Activated T-cell treated with anti-CD3 and anti-CD28 coated beads, Interleukin-2, amount 50 U/mL, for 72 hours (primary cell): ENCODE measurements around the gene M6PR. TPM values are rescaled to one million over a fixed set of nuclear protein-coding genes. Genes with fewer than 3 reads are reported as not detected.
"Not testable (repeated sequence)": the region's sequence is repeated elsewhere in the genome, so short reads cannot be mapped to it uniquely, and the experiment has no call there.

Experiments used
- ATAC-seq, 2 donors: fragments of 150-1000 bp; cut with Tn5 transposase; replicated peaks in 1 of 2; 2 replicates each; pipeline ENCODE4 v1.10.0; 2021; ENCODE audit warnings: moderate library complexity in 2 of 2, mild to moderate bottlenecking in 1 of 2
- DNase-seq, 2 donors: peaks; one replicate each; pipeline ENCODE4 v3.0.0; 2021 to 2022; ENCODE audit warnings: mixed read lengths in 1 of 2
- H3K27ac Mint-ChIP-seq: one replicate; pipeline ENCODE4 v1.8.0; 2022; ENCODE audit warnings: mild to moderate bottlenecking, moderate library complexity, mixed read lengths
- H3K27me3 Mint-ChIP-seq: one replicate; pipeline ENCODE4 v1.8.0; 2022; ENCODE audit warnings: low read depth, mixed read lengths
- H3K36me3 Mint-ChIP-seq, 2 donors: one replicate each; pipeline ENCODE4 v1.8.0; 2022; ENCODE audit warnings: mixed read lengths in 2 of 2, mild to moderate bottlenecking in 1 of 2; ENCODE audit not compliant: insufficient read depth in 2 of 2
- H3K4me1 Mint-ChIP-seq: one replicate; pipeline ENCODE4 v1.8.0; 2022; ENCODE audit warnings: low read depth, mixed read lengths
- H3K4me3 Mint-ChIP-seq, 2 donors: one replicate each; pipeline ENCODE4 v1.8.0; 2022; ENCODE audit warnings: mild to moderate bottlenecking in 2 of 2, mixed read lengths in 2 of 2, moderate library complexity in 2 of 2
- H3K9me3 Mint-ChIP-seq, 2 donors: one replicate each; pipeline ENCODE4 v1.8.0; 2022; ENCODE audit warnings: mixed read lengths in 2 of 2
- total RNA-seq, 2 donors: library from RNA; stranded (reverse); gene quantifications; one replicate each; pipeline ENCODE4 v1.2.3, GENCODE V29; 2022

The M6PR gene
- total RNA-seq, 2 donors from 2014 or later, result 149 to 153 TPM

DNA sequence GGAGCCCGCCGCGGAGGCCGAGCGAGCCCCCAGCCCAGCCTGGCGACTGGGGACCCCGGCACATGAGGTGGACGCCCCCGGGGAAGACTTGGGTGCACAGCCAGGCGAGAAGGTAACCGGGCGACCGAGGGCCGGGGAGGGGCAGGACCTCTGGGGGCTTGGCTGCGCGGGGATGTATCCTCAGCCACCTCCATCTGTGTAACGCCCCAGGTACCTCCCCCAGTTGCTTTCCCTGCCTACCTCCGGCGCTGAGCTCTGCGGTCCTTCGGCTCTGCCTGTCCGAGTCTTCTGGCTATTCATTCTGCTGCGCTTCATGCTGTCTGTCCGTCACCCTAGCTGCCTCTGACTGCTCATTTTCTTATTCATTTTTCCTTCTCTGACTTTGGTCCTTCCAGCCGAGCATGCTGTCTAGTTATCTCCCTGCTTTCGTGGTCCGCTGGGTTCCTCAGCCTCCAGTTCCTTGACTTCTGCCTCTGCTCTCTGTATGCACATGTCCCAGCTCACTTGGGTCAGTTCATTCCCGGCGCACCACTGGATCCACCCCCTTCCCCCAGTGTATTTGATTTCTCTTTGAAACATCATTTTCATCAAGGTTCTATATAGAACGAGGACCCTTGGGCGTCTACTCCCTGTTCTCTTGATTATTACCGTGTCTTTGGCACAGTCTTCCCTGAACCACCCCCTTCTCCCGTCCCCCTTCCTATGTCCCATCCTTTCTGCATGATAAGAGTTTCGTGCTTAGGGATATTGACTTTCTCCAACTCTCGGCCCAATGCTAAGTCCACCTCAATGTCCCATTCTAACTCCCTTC is 34.5 kb downstream of the M6PR start:
- H3K9me3 Mint-ChIP-seq, result no peaks in the 10 kb centered on the region
- ATAC-seq (peak; percentile 88 to 91), DNase-seq (peak; percentile 59 to 63)
- H3K27me3 Mint-ChIP-seq, result no peaks in the 10 kb centered on the region
- no peak overlapping the region for H3K27ac Mint-ChIP-seq
- no peak overlapping the region for H3K4me3 Mint-ChIP-seq
- peaks cover 2 to 3% of the 10 kb centered on the region in 2 donors for H3K36me3 Mint-ChIP-seq
- peaks cover 17% of the 10 kb centered on the region for H3K4me1 Mint-ChIP-seq

DNA sequence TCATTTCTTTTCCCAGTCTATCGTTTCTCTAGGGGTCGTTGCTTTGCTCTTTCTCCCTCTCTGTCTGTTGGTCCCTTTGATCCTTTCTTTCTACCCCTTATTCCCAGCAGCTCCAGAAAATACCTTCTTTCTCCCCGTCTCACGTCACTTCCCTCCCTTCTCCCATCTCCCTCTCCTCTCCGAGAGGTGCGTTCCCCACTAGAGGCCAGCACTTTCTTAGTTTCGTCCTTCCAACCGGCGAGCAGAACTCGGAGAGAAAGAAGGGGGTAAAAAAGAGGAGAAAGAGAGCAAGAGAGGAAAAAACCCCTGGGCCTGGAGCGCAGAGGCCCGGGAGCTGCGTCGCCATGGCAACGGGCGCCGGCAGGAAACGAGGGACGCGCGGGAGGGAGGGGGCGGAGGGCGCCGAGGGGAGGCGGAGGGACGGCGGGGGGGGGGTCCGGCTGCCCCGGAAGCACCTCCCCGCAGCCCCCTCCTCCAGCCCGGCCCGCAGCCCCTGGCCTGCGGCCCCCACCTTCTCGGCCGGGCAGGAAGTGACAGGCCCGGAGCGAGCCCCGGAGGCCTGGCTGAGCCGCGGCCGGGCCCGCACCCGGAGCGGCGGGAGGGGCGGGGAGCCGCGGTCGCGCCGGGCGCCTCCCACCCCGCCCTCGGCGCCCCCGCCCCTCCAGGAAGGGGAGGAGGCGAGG is 35.3 kb downstream of the M6PR start, which contains the start of gene PHC1:
PHC1 (plus strand) TSS at position 477 of the 683 bp plus-strand sequence. CDS start 3,169 bp downstream, outside the sequence.
- not testable (repeated sequence) for H3K36me3 Mint-ChIP-seq, H3K27me3 Mint-ChIP-seq, H3K9me3 Mint-ChIP-seq
- peaks cover 17% of the 10 kb centered on the region for H3K4me1 Mint-ChIP-seq
- peak within 1 kb of the TSS; percentile 89 to 93 for H3K4me3 Mint-ChIP-seq
- DNase-seq, result peak; percentile 67
- ATAC-seq, result peak; percentile 79 to 82
- H3K27ac Mint-ChIP-seq, result peak within 1 kb of the TSS; percentile 80

DNA sequence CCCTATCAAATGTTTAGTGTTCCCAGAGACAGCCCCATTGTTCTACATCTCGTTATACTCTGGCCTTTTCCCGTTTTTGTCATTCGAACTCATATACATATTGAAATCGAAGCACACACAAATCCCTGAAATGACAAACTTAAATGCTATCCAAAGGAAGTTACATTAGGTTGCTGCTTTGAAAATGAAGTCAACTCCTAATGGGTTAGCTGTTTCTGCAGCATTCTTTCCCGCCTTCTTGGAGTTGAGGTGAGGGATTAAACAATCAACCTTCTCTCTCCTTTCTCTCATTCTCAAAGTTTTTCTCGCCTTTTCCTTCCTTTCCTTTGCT is 35.8 kb downstream of the M6PR start:
- Mint-ChIP-seq H3K4me1 (peaks cover 17% of the 10 kb centered on the region), H3K36me3 (peaks cover 2 to 3% of the 10 kb centered on the region in 2 donors), H3K4me3 (peak overlapping the region; percentile 89 to 93), H3K9me3 (no peaks in the 10 kb centered on the region), H3K27me3 (no peaks in the 10 kb centered on the region), H3K27ac (peak overlapping the region; percentile 80)
- ATAC-seq, result no peak
- DNase-seq, result no peak

DNA sequence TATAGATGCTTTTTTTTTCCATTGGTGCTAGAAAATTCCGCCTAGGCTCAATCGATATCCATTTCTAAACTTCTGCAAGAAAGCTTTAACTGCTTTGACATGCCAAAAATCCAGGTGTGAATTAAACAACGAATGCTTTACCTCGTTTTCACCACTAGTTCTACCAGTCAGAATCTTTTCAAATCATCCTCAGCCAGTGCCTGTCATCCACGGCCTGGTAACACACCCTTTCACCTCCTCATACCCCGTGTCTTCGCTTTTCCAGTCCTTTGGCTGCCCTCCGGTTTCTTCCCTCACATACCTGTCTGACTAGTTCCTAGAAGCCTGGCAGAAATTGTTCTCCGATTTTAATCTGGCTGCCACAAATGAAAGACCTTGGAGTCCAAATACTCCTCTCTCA is 36.5 kb downstream of the M6PR start:
- ATAC-seq, result no peak
- peak overlapping the region; percentile 0 to 89 for H3K4me3 Mint-ChIP-seq

DNA sequence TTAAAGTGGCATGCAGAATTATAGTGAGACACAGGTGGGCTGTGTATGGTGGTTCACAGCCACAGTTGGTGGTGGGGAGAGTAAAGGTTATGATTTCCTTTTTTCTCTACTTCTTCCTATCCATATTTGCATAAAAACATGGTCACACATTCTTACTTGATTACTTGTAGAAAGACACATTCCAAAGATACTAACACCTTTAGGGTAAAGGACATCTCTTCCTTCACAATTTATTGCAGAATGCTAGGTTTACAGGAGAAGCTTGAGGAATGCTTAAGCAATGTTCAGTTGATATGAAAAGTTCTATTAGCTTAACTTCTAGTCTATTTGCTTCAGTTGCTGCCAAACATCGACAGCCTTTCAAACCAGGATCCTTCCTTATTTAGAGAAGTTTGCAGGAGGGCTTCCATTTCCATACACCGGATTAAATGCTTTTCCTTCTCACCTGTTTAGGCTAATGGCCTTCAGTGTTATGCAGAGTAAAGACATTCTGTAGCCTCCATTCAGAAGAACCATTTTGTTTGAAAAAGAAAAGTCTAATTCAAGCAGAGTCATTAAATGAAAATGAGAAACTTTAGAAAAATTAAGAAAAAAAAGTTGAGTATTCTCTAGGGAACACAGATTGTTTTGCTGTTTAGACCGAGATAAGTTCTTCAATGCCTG is 37.7 kb downstream of the M6PR start:
- H3K9me3 Mint-ChIP-seq, result no peaks in the 10 kb centered on the region
- no peak overlapping the region for H3K27ac Mint-ChIP-seq
- no peaks in the 10 kb centered on the region for H3K27me3 Mint-ChIP-seq
- H3K4me1 Mint-ChIP-seq, result peaks cover 17% of the 10 kb centered on the region
- H3K4me3 Mint-ChIP-seq, result no peak overlapping the region
- H3K36me3 Mint-ChIP-seq, result peaks cover 2 to 3% of the 10 kb centered on the region in 2 donors
- DNase-seq, result no peak
- ATAC-seq, result no peak

More for the DNA sequence above, 36.5 kb downstream of the M6PR start:
- Mint-ChIP-seq H3K27ac (peak overlapping the region; percentile 1), H3K36me3 (peaks cover 2 to 3% of the 10 kb centered on the region in 2 donors), H3K4me1 (peaks cover 17% of the 10 kb centered on the region), H3K9me3 (no peaks in the 10 kb centered on the region), H3K27me3 (no peaks in the 10 kb centered on the region)
- DNase-seq, result peak in 1 of 2 donors; percentile 8

DNA sequence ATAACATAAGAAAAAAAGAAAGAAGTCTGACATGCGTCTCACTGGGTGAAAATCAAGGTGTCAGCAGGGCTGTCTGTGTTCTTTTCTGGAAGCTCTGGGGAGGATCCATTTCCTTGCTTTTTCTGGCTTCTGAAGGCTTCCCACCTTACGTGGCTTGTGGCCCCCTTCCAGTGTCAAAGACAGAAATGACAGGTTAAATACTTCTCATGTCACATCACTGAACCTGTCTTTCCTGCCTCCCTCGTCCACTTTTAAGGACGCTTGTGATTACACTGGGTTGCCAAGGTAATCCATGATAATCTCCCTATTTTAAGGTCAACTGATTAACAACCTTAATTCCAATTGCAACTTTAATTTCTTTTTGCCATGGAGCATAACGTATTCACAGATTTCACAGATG is 39.7 kb downstream of the M6PR start:
- H3K4me1 Mint-ChIP-seq, result peaks cover 17% of the 10 kb centered on the region
- H3K36me3 Mint-ChIP-seq, result peaks cover 2 to 3% of the 10 kb centered on the region in 2 donors
- no peaks in the 10 kb centered on the region for H3K9me3 Mint-ChIP-seq
- no peak overlapping the region for H3K27ac Mint-ChIP-seq
- H3K27me3 Mint-ChIP-seq, result no peaks in the 10 kb centered on the region
- no peak overlapping the region for H3K4me3 Mint-ChIP-seq
- DNase-seq (no peak), ATAC-seq (no peak)

DNA sequence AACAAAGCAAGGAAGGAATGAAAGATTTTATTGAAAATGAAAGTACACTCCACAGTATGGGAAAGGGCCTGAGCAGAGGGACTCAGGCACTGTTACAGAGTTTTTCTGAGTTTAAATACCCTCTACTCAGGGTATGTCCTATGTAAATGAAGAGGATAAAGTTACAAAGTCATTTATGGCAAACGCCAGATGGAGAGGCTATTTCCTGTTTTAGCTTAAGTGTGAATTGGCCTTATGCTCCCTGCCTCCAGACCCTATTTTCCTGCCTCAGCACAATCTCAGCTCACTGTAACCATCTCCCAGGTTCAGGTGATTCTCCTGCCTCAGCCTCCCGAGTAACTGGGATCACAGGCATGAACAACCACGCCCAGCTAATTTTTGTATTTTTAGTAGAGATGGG is 41.9 kb downstream of the M6PR start:
- Mint-ChIP-seq H3K27ac (no peak overlapping the region), H3K36me3 (no peaks in the 10 kb centered on the region), H3K4me1 (no peaks in the 10 kb centered on the region), H3K9me3 (no peaks in the 10 kb centered on the region), H3K4me3 (no peak overlapping the region), H3K27me3 (no peaks in the 10 kb centered on the region)
- DNase-seq (no peak), ATAC-seq (no peak)

DNA sequence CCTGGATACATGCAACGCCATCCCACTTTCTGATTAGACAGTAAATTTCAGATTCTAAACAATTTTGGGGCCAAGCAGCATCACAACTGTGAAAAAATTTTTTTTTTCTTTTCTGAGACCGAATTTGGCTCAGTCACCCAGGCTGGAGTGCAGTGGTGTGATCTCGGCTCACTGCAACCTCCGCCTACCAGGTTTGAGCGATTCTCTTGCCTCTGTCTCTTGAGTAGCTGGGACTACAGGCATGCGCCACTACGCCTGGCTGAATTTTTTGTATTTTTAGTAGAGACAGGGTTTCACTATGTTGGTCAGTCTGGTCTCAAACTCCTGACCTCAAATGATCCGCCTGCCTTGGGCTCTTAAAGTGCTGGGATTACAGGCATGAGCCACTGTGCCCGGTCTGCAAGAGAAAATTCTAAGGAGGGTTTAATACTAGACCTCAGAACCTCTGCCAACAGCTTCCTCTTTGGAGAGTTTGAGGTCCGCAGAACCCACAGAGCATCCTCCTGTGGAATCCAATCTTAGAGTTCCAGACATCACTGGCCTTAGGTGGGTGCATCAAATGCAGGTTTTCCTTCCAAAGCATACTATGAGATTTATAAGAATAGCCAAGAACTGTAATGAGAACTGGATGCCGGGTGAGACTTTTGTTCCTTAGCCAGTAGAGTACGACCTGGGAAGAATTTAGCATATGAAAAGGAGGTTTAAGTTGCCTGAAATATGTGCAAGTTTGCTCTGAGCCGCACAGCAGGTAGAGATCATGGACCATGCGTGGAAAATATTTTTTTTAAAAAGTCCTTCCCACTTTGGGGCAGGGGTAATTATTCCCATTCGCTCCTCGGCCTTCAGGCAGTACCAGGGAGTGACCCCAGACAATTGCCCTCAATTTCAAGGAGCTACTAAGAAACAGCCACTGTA is 42.9 kb downstream of the M6PR start:
- Mint-ChIP-seq H3K36me3 (no peaks in the 10 kb centered on the region), H3K4me3 (no peak overlapping the region), H3K9me3 (no peaks in the 10 kb centered on the region), H3K27me3 (no peaks in the 10 kb centered on the region), H3K27ac (no peak overlapping the region), H3K4me1 (no peaks in the 10 kb centered on the region)
- ATAC-seq (no peak), DNase-seq (no peak)

DNA sequence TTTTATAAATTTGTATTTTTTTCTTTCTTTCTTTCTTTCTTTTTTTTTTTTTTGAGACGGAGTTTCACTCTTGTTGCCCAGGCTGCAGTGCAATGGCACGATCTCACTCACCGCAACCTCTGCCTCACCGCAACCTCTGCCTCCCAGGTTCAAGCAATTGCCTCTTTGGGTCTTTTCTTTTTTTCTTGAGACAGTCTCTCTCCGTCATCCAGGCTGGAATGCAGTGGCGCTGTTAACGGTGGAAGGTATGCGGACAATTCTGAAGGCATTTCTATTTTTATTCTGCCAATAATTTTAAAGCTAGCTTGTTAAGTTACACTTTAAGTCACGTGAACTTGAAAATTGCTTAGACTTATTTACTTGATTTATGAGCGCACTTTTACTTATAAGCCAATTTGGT is 43.9 kb downstream of the M6PR start:
- Mint-ChIP-seq H3K4me3 (no peak overlapping the region), H3K4me1 (no peaks in the 10 kb centered on the region), H3K36me3 (no peaks in the 10 kb centered on the region), H3K27me3 (no peaks in the 10 kb centered on the region), H3K9me3 (no peaks in the 10 kb centered on the region), H3K27ac (no peak overlapping the region)
- no peak for DNase-seq
- ATAC-seq, result no peak

DNA sequence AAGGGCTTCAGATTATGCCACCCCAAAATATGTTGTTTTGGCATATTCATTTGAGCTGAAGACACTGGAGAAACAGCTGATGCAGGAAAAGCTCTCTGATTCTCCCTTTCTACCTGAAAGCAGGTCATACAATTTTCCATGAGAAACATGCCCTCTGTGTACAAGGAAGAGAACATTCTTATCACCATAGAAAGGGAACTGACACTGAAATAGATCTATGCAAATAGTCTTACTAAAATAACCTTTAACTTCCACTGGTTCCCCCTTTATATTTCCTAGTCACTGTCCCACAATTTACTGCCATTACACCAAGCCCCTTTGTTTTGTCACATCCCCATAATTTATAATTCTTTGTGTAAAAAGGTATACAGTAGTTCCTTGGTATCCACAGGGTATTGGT is 44.8 kb downstream of the M6PR start:
- ATAC-seq (no peak), DNase-seq (no peak)
- Mint-ChIP-seq H3K9me3 (no peaks in the 10 kb centered on the region), H3K4me1 (no peaks in the 10 kb centered on the region), H3K27me3 (no peaks in the 10 kb centered on the region), H3K4me3 (no peak overlapping the region), H3K36me3 (no peaks in the 10 kb centered on the region), H3K27ac (no peak overlapping the region)

DNA sequence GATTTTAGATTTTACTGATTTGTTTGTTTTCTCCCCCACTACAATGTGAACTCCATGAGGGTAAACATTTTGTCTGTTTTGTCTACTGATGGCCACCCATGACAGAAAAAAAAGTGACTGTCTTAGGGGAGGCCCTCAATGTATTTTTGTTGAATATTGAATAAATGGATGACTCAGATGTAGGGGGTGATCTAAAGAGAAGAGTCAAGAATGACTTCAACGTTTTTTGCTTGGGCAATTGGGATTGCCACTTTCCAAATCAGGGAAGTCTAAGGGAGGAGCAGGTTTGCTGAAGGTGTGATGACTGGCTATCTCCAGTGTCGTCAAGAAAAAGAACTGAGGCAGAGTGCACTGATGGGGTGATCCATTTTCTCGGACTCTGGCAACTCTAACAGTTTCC is 45.8 kb downstream of the M6PR start:
- Mint-ChIP-seq H3K27ac (no peak overlapping the region), H3K36me3 (no peaks in the 10 kb centered on the region), H3K9me3 (no peaks in the 10 kb centered on the region), H3K4me3 (no peak overlapping the region), H3K27me3 (no peaks in the 10 kb centered on the region), H3K4me1 (no peaks in the 10 kb centered on the region)
- DNase-seq (no peak), ATAC-seq (no peak)

DNA sequence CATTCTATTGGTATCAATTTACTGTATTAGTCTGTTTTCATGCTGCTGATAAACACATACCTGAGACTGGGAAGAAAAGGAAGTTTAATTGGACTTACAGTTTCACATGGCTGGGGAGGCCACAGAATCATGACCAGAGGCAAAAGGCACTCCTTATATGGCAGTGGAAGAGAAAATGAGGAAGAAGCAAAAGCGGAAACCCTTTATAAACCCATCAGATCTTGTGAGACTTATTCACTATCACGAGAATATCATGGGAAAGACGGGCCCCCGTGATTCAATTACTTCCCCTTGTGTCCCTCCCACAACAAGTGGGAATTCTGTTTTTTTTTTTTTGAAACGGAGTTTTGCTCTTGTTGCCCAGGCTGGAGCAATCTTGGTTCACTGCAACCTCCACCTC is 46.7 kb downstream of the M6PR start:
- not testable (repeated sequence) for H3K36me3 Mint-ChIP-seq

More for the DNA sequence above, 46.7 kb downstream of the M6PR start:
- not testable (repeated sequence) for ATAC-seq, H3K9me3 Mint-ChIP-seq, H3K4me3 Mint-ChIP-seq, H3K27me3 Mint-ChIP-seq, DNase-seq, H3K27ac Mint-ChIP-seq, H3K4me1 Mint-ChIP-seq
